ENCODE data around the gene GFOD1.

DNA sequence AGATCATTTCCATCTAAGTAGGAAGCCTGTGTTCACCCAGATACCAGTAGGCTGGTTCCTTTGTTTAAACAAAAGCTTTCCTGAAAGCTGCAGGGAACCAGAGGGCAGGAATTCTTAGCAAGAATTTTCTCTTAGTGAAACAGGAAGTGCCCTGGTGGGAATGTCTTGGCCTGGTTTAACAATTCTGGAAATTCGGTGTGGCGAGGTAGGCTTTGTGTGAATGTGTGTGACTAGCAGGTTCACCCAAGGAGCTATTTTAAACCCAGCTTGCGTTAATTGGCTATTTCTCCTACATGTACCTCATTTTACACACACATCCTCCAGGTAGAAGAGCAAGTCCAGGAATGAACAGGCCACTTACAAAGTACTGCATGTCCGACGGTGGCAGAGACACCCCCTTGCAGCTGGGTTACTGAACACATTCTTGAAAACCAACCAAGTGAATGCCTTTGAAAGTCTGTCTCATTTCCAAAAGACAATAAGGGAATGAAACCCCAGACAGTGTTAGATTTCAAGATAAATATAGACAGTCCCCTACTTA is 64.6 kb downstream of the GFOD1 start:
- TF ChIP-seq, protein P1, sequence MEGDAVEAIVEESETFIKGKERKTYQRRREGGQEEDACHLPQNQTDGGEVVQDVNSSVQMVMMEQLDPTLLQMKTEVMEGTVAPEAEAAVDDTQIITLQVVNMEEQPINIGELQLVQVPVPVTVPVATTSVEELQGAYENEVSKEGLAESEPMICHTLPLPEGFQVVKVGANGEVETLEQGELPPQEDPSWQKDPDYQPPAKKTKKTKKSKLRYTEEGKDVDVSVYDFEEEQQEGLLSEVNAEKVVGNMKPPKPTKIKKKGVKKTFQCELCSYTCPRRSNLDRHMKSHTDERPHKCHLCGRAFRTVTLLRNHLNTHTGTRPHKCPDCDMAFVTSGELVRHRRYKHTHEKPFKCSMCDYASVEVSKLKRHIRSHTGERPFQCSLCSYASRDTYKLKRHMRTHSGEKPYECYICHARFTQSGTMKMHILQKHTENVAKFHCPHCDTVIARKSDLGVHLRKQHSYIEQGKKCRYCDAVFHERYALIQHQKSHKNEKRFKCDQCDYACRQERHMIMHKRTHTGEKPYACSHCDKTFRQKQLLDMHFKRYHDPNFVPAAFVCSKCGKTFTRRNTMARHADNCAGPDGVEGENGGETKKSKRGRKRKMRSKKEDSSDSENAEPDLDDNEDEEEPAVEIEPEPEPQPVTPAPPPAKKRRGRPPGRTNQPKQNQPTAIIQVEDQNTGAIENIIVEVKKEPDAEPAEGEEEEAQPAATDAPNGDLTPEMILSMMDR (IDR thresholded peaks at IDR 0.05): no peak
- TF ChIP-seq POLR2AphosphoS5 (IDR thresholded peaks at IDR 0.05) (peak; percentile 33), POLR2A (IDR thresholded peaks at IDR 0.05) (no peak)
